NCI-H146 treated with DMSO at 0.1 percent for 48 hours (cell line): Measurements from ENCODE around the gene IGF2R.
"Not testable (repeated sequence)": the region's sequence is repeated elsewhere in the genome, so short reads cannot be mapped to it uniquely, and the experiment has no call there.

Experiments used
- DNase-seq: peaks from one replicate; lab custom pipeline; 2025; ENCODE audit not compliant: unreplicated experiment; lab: John Stamatoyannopoulos, UW

The IGF2R gene

GRCh38 chr6:160070831-160071230 lies 101.9 kb downstream of the IGF2R start:
- no peak for DNase-seq

- no peak for DNase-seq
These were observed 103.2 kb downstream of the IGF2R start for GRCh38 chr6:160071805-160072690.

GRCh38 chr6:160073272-160073671 lies 104.4 kb downstream of the IGF2R start:
- no peak for DNase-seq

- no peak for DNase-seq
These were observed 107.1 kb downstream of the IGF2R start for GRCh38 chr6:160076009-160076408.

GRCh38 chr6:160077024-160077423 lies 108.1 kb downstream of the IGF2R start:
- no peak for DNase-seq

GRCh38 chr6:160077526-160077925 lies 108.6 kb downstream of the IGF2R start:
- no peak for DNase-seq

- DNase-seq, result no peak
These were observed 110.2 kb downstream of the IGF2R start for GRCh38 chr6:160078883-160079685.

GRCh38 chr6:160079686-160080043 lies 110.8 kb downstream of the IGF2R start:
- DNase-seq, result no peak

- DNase-seq, result no peak
These were observed 111.2 kb downstream of the IGF2R start for GRCh38 chr6:160080097-160080496.

- DNase-seq, result no peak
These were observed 112.5 kb downstream of the IGF2R start for GRCh38 chr6:160081398-160081797.

GRCh38 chr6:160082627-160083026 lies 113.7 kb downstream of the IGF2R start:
- DNase-seq, result no peak

- no peak for DNase-seq
These were observed 115.4 kb downstream of the IGF2R start for GRCh38 chr6:160084198-160084776.

- DNase-seq, result no peak
These were observed 116.3 kb downstream of the IGF2R start for GRCh38 chr6:160085226-160085625.

- DNase-seq, result no peak
These were observed 117.0 kb downstream of the IGF2R start for GRCh38 chr6:160085713-160086505.

- no peak for DNase-seq
These were observed 117.9 kb downstream of the IGF2R start for GRCh38 chr6:160086754-160087153.

GRCh38 chr6:160088069-160088783 lies 119.3 kb downstream of the IGF2R start:
- no peak for DNase-seq

- no peak for DNase-seq
These were observed 120.1 kb downstream of the IGF2R start for GRCh38 chr6:160088784-160089533.

- no peak for DNase-seq
These were observed 120.6 kb downstream of the IGF2R start for GRCh38 chr6:160089534-160089897.

- not testable (repeated sequence) for DNase-seq
These were observed 121.8 kb downstream of the IGF2R start for GRCh38 chr6:160090442-160091239.
